Measurements from ENCODE around the gene TMEM225.
"Not testable (repeated sequence)": the region's sequence is repeated elsewhere in the genome, so short reads cannot be mapped to it uniquely, and the experiment has no call there.

Gene TMEM225

DNA sequence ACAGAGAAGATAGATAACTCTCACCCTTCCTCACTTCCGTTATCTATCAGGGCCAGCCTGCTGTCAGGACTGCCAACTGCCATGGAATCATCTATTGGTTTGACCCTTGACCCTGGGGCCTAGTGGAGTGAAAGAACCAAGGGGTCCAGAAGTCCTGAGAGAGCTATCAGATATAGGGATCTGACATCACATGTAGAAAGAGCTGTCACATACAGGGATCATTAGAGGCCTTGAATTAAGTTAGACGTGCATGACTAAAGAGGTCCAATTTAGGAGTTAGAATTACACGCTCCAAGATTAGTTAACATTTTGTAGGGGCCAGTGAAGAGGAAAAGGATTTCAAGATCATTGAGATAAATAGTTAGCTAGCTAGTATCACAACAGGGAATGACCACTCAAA, at the start of gene TMEM225:
TSS of gene TMEM225 (minus strand) at position 101 of the 400 bp plus-strand sequence. CDS start 245 bp downstream, outside the sequence.
- no peak for DNase-seq

GRCh38 chr11:123924027-123924426, 38.6 kb upstream of the TMEM225 start:
- DNase-seq, result no peak

- no peak for DNase-seq
Observed at GRCh38 chr11:123920943-123921342, 35.5 kb upstream of the TMEM225 start.

GRCh38 chr11:123905826-123906225, 20.4 kb upstream of the TMEM225 start:
- no peak for DNase-seq

DNA sequence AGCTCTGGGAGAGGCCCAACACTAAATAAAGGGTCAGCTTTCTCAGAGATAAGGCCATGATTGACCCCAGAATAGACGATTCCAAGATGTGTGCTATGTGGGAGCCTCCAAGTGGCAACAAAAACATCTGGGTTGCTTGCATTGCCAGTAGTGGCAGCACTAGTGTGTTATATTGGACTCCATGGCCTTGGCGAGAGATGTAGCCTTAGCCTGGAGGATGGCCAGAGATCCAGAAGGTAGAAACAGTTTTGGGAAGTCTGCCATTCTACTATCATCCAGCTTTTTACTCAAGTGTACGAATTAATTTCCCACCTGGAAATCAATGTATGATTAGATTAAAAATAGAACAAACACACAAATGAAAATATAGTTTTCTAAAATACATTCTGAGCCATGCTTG, 19.5 kb upstream of the TMEM225 start:
- no peak for DNase-seq

GRCh38 chr11:123903932-123904331, 18.5 kb upstream of the TMEM225 start:
- no peak for DNase-seq

- no peak for DNase-seq
Observed at GRCh38 chr11:123901867-123902266, 16.4 kb upstream of the TMEM225 start, which contains the start of gene OR8D4. Gene OR8D4 (plus strand): TSS chr11:123902167. CDS start chr11:123906432, 4,265 bp downstream.

- no peak for DNase-seq
Observed at GRCh38 chr11:123899792-123900191, 14.3 kb upstream of the TMEM225 start.

- DNase-seq, result no peak
Observed at GRCh38 chr11:123892031-123892430, 6.6 kb upstream of the TMEM225 start.

- DNase-seq, result no peak
Observed at GRCh38 chr11:123880912-123881311, 4.6 kb downstream of the TMEM225 start.

GRCh38 chr11:123867795-123868194, 17.7 kb downstream of the TMEM225 start:
- DNase-seq, result not testable (repeated sequence)

- DNase-seq, result not testable (repeated sequence)
Observed at GRCh38 chr11:123865293-123865692, 20.2 kb downstream of the TMEM225 start.

DNA sequence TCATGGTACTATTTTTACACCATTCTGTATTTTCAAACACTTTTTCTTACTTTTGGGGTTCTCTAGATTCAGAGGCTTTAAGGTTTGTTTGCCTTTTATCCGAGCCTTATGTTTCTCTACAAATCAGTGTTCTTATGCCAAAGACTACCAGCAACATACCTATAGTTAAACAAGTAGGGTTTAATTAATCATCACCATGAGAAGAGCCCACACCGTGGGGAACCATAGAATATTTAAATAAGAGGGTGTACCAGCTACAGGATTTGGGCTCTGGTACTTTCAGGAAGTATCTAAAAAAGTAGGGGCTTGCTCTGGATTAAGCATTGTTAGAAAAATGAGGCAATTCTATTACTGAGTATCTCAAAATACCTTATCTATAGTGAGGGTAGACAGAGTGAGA, 25.7 kb downstream of the TMEM225 start:
- no peak for DNase-seq

DNA sequence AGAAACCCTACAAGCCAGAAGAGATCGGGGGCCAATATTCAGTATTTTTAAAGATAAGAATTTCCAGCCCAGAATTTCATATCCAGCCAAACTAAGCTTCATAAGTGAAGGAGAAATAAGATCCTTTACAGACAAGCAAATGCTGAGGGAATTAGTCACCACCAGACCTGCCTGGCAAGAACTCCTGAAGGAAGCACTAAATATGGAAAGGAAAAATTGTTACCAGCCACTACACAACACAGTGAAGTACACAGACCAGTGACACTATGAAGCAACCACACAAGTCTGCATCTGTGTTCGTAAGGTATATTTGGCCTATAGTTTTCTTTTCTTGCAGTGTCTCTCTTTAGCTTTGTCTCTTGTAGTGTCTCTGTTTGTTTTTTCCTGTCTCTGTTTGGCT, 29.0 kb downstream of the TMEM225 start:
- DNase-seq, result no peak

GRCh38 chr11:123853038-123853437, 32.4 kb downstream of the TMEM225 start:
- no peak for DNase-seq

- no peak for DNase-seq
Observed at GRCh38 chr11:123852321-123852720, 33.1 kb downstream of the TMEM225 start.

DNA sequence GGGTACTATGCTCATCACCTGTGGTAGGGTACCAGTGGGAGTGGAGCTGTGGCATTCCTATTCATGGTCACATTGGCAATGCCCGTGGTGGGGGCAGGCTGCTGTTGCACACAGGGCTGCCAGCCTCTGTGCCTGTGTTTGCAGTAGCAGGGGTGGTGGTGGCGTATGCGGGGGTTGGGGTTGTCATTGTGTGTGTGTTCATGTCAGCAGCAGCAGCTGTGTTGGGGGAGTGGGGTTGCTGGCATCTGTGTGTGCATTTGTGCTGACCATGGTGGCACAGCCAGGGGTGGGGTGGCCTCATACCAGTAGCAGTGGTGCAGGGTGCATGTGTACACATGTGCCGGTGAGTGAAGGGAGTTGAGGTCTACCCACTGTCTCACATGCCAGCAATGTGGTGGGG, 34.4 kb downstream of the TMEM225 start:
- no peak for DNase-seq

GRCh38 chr11:123841174-123841573, 44.3 kb downstream of the TMEM225 start:
- peak; percentile 6 for DNase-seq

DNA sequence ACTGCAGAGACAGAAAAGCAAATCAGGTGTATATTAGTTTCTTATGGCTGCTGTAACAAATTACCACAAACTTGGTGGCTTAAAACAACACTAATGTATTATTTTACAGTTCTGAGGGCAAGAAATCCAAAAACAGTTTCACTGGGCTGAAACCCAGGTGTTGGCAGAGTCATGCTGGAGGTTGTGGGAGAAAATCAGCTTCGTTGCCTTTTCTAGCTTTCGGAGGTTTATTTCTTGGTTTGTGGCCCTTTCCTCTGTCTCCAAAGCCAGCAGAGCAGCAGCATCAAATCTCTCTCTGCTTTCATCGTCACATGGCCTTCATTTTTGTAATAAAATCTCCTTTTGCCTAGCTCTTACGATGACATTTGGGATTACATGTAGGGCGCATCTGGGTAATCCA, 46.3 kb downstream of the TMEM225 start:
- no peak for DNase-seq

- DNase-seq, result no peak
Observed at GRCh38 chr11:123838659-123839058, 46.8 kb downstream of the TMEM225 start.

- no peak for DNase-seq
Observed at GRCh38 chr11:123838199-123838598, 47.3 kb downstream of the TMEM225 start.

- DNase-seq, result no peak
Observed at GRCh38 chr11:123833095-123833494, 52.4 kb downstream of the TMEM225 start.

Data from EL (cell line).